ENCODE measurements around the gene PLCH1. TPM values are rescaled to one million over a fixed set of nuclear protein-coding genes. Genes with fewer than 3 reads are reported as not detected.
"Not testable (repeated sequence)": the region's sequence is repeated elsewhere in the genome, so short reads cannot be mapped to it uniquely, and the experiment has no call there.

Gene PLCH1
- total RNA-seq, 1 experiment from 2014 or later = 2.0 TPM

- DNase-seq (ENCODE audit: low read depth) = no peak
These were observed 102.9 kb downstream of the PLCH1 start for GRCh38 chr3:155641956-155642355.

GRCh38 chr3:155640098-155640497, 104.8 kb downstream of the PLCH1 start:
- no peak for DNase-seq (ENCODE audit: low read depth)

DNA sequence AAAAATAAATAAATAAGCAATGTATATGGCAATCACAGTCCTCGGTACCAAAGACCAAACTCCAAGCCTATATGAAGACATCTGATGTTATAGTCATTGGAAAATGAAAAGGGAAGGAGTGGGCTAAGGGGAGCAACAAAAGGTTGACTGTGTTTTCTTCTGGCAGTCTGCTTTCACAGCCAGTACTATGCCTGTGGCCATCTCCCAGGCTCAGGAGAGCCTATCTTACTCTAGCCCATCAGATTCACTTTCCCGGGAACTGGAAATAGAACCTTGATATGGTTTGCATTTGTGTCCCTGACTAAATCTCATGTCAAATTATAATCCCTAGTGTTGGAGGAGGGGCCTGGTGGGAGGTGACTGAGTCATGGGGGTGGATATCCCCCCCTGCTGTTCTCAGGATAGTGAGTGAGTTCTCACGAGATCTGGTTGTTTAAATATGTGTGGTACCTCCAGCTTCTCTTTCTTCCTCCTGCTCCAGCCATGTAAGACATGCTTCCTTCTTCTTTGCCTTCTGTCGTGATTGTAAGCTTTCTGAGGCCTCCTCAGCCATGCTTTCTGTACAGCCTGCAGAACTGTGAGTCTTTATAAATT, 105.3 kb downstream of the PLCH1 start:
- no peak for DNase-seq (ENCODE audit: low read depth)

DNA sequence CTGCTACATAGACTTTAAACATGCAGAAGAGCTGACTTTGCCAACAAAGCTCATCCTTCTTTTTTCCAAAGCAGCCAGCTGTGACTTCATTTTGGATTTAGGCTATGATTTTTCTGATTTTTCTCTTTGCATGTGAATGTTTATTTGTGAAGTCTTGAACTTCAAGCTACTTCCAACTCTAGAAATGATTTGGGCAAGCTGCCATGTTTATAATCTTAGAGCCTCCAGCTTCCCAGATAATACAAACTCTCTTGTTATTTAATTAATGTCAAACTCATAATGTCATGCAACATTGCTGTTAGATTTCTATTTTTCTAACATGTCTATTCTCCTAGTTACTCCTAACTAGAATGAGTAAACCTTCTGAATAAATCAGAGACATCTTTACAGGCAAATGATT, 106.4 kb downstream of the PLCH1 start:
- DNase-seq (ENCODE audit: low read depth) = not testable (repeated sequence)

GRCh38 chr3:155637567-155637966, 107.3 kb downstream of the PLCH1 start:
- DNase-seq (ENCODE audit: low read depth) = no peak

GRCh38 chr3:155635056-155635455, 109.8 kb downstream of the PLCH1 start:
- no peak for DNase-seq (ENCODE audit: low read depth)

- DNase-seq (ENCODE audit: low read depth) = no peak
These were observed 110.7 kb downstream of the PLCH1 start for GRCh38 chr3:155634121-155634719.

GRCh38 chr3:155631323-155632019, 113.4 kb downstream of the PLCH1 start:
- DNase-seq (ENCODE audit: low read depth) = no peak

GRCh38 chr3:155629556-155629955, 115.3 kb downstream of the PLCH1 start:
- no peak for DNase-seq (ENCODE audit: low read depth)

DNA sequence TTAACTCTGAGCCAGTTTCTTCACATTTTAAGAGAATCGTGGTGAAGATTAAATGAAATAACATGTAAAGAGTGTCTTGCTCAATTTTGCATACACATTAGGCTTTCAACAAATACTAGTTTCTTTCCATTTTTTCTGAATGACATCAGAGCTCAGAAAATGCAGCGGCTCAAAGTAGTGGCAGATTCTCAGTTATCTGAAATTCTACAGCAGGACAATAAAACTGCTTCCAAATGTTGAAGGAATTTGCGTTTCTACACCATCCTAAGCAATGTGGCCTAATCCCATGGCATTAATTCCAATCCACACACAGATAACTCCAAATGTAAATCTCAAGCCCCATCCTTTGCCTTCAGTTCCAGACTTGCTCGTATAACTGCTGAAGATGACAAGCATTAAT, 115.8 kb downstream of the PLCH1 start:
- DNase-seq (ENCODE audit: low read depth) = no peak

GRCh38 chr3:155622647-155623046, 122.2 kb downstream of the PLCH1 start:
- not testable (repeated sequence) for DNase-seq (ENCODE audit: low read depth)

GRCh38 chr3:155620552-155620951, 124.3 kb downstream of the PLCH1 start:
- not testable (repeated sequence) for DNase-seq (ENCODE audit: low read depth)

DNA sequence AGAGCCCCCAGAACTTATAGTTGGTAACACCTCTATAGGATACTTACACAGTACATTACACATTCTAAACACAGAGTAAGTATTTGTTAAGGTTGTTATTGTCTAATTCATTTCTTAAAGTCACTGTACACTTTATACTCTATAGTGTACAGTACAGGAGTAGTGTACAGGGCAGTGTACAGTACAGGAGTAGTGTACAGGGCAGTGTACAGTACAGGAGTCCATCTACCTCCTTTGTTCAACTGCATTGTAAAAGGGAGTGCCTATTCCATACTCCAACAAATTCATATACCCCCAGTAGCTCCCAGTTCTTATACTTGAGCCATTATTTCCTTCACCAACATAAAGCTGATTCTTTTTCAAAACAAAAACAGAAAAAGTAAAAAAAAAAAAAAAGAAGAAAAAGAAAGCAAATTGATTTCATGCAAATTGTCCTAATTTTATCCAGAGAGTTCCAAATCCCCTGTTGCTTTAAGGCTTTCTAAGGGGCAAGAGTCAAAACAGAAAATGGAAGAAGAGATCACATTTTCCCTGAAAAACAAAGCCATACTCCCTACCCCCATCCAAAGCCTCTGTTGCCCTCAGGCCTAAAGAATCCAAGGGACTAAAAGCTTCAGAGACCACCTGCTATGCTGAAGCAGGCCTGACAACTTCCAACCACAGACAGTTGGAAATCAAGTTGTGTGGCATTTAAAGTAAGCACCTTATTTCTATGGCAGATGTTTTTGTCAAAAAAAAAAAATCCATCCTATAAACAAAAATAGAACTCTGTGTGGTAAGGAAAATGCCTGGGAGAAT, 125.6 kb downstream of the PLCH1 start:
- DNase-seq (ENCODE audit: low read depth) = no peak

DNA sequence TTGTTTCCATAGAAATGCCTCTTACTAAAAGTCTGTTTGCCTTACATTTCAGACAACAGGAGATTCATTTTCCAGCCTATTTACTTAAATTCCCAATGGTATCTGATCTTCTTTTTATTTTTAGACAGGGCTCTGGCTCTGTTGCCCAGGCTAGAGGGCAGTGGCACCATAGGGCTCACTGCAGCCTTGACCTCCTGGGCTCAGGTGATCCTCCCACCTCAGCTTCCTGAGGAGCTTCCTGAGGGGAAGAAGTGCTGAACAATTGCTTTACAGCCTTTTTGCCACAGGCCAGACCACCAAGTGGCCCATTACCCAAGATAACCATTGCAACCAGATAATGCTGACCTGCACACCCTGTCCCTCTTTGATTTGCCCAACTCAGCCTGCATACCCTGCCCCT, 126.3 kb downstream of the PLCH1 start:
- DNase-seq (ENCODE audit: low read depth) = no peak

DNA sequence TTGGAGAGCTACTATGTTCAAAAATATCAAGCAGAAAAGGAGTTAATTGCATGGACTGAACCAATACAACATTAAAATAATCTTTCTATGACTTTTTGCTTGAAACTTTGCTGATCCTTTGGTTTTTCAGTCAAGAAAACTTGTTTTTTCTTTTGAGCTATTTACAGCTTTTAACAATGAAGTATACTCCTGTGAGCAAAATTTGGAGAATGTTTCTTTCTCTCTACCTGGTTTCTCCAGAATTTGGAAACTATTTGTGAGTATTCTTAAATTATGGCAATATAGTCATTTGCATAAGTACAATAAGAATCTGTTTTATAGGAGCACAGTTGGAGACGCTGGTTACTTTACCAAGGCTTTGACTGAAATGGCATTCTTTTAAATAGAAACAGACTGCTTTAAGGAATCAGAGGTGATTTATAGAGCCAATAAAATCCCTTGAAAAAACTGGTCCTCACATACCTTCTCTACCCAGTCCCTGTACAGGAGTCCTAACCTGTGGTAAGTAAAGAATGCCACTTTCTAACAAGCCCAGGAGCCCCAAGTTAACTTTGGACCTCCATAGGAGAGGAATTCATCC, 127.4 kb downstream of the PLCH1 start:
- no peak for DNase-seq (ENCODE audit: low read depth)

- DNase-seq (ENCODE audit: low read depth) = not testable (repeated sequence)
These were observed 129.7 kb downstream of the PLCH1 start for GRCh38 chr3:155615141-155615540.

DNA sequence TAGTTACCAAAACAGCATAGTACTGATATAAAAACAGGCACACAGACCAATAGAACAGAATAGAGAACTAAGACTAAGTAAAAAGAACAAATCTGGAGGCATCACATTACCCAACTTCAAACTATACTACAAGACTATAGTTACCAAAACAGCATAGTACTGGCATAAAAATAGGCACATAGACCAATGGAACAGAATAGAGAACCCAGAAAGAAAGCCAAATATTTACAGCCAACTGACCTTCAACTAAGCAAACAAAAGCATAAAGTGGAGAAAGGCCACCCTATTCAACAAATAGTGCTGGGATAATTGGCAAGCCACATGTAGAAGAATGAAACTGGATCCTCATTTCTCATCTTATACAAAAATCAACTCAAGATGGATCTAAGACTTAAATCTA, 130.5 kb downstream of the PLCH1 start:
- DNase-seq (ENCODE audit: low read depth) = not testable (repeated sequence)

DNA sequence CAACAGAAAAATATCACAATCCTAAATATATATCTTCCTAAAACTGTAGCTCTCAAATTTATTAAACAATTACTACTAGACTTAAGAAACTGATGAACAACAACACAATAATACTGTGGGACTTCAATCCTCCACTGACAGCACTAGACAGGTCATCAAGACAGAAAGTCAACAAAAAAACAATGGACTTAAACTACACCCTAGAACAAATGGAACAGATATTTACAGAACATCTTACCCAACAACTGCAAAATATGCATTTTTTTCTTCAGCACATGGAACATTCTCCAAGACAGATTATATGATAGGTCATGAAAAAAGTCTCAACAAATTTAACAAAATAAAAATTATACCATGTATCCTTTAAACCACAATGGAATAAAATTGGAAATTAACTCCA, 133.4 kb downstream of the PLCH1 start:
- no peak for DNase-seq (ENCODE audit: low read depth)

DNA sequence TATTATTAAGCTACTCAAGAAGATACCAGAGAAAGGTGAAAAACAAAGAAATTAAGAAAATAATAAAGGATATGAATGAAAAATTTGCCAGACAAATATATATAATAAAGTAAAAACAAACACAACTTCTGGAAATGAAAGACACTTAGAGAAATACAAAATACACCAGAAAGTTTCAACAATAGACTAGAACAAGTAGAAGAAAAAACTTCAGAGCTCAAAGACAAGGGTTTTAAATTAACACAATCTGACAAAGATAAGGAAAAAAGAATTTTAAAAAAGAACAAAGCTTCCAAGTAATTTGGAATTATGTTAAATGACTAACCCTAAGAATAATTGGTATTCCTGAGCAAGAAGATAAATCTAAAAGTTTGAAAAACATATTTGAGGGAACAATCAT, 135.3 kb downstream of the PLCH1 start:
- no peak for DNase-seq (ENCODE audit: low read depth)

DNA sequence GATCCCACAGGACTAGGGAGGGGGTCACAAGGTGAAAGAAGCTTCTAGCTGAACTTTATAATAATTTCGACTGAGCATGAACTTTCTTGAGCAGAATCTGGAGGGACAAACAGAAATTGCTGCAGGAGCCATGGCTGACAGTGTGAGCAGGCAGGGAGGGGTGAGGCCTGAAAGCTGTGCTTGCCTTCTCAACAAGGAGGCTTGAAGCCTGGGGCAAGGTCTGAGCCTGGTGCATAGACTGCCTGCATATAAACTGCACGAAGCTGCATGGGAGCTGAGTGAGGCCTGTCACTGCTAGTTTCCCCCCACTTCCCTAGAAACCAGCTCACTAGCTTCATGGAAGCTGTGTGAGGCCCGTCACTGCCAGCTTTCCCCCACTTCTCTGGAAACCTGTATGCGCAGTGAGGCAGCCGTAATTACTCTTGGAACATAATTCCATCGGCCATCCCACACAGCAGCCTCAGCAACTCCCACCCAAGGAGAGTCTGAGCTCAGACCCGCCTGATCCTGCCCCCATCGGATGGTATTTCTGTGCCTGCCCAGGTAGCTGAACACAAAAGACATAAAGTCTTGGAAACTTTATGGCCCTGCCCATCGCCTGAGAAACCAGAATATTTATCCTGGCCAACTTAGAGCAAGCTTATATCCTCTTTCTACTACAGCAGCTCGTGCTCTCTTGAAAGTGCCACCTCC, 136.5 kb downstream of the PLCH1 start:
- no peak for DNase-seq (ENCODE audit: low read depth)

- DNase-seq (ENCODE audit: low read depth) = no peak
These were observed 137.1 kb downstream of the PLCH1 start for GRCh38 chr3:155607761-155608160.
